GM19438 (cell line): Measurements from ENCODE around the gene ACKR1.

Source experiments
- ATAC-seq: cut with Tn5 transposase; IDR thresholded peaks from one replicate; pipeline ENCODE4 v1.9.1; 2021; ENCODE audit warnings: low read depth; ENCODE audit not compliant: unreplicated experiment

Gene ACKR1

DNA sequence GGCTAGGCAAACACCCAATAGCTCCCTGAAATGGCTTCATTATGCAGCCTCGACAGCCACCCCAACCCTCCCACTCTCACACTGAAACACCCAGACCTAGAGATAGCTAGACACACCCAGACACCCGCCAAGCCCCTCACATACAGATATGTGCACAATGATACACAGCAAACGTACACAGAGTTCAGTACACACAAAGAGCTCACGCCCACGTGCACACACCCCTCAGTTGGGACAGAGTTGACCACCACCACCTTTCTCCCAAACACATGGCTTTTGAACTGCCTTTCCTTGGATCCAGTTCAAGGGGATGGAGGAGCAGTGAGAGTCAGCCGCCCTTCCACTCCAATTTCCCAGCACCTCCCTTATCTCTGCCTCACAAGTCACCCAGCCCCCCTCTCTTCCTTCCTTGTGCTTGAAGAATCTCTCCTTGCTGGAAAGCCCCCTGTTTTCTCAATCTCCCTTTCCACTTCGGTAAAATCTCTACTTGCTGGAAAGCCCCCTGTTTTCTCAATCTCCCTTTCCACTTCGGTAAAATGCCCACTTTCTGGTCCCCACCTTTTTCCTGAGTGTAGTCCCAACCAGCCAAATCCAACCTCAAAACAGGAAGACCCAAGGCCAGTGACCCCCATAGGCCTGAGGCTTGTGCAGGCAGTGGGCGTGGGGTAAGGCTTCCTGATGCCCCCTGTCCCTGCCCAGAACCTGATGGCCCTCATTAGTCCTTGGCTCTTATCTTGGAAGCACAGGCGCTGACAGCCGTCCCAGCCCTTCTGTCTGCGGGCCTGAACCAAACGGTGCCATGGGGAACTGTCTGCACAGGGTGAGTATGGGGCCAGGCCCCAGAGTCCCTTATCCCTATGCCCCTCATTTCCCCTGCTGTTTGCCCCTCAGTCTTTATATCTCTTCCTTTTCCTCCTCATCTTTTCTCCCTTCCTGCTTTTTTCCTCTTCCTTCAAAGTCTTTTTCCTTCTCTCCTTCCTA is at the start of gene ACKR1:
TSS of gene ACKR1 (plus strand) at position 715 of the 981 bp plus-strand sequence. CDS start at position 800, 85 bp downstream.
- ATAC-seq = no peak

GRCh38 chr1:159161001-159161718 is 43.5 kb upstream of the ACKR1 start:
- peak; percentile 96 for ATAC-seq

GRCh38 chr1:159161719-159162026 is 43.0 kb upstream of the ACKR1 start:
- ATAC-seq = no peak

DNA sequence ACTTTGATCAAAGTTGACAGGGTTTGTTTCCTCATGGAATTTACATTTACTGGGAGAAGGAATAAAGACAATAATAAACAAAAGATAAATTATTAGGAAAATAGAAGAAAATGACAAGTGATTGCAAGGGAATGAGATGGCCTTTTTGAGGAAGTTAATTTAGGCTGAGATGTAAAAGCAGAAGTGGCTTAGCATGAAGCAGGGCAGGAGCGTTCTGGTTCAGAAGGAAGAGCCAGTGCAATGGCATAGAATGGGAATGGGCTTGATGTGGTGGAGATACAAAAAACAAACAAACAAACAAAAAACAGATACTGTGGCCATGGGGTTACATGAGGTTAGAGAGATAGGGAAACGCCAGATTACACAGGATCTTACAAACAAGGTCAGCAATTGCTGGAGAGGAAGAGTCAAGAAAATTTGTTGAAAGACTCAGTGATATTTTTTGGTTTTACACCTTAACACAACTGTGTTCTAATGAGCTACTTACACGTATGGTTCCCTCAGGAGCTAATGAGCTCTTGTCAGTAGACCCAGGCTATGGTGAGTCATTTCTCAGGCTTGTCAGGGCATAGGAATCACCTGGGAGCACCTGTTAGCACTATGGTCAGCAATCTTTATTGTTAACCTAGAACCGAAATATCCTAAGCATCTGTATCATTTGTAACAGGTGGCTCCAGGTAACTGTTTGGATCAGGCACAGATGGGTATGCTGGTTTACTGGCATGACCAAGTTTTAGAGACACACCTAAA is 42.0 kb upstream of the ACKR1 start:
- ATAC-seq = no peak

- ATAC-seq = no peak
Measured at GRCh38 chr1:159163614-159164228, 41.0 kb upstream of the ACKR1 start.

- no peak for ATAC-seq
Measured at GRCh38 chr1:159168043-159168442, 36.6 kb upstream of the ACKR1 start.

DNA sequence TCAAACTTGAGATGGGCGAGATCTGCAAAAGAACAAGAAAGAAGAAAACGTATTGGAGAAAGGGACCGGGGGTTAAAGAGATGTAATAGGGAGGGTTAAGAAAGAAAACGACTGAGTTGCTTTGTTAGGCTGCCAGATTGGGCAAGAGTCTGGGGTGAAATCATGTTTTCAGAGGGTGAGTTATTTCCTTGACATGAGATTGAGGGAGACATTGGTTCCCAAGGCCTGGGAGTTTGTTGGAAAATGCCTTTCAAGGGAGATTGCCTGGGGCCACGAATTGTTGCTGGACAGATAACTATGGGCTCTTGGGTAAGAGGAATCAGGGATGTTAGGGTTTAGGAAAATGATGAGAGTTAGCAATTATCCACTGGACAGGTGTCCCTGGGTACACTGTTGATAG is 34.0 kb upstream of the ACKR1 start:
- ATAC-seq = no peak

GRCh38 chr1:159171254-159171687 is 33.4 kb upstream of the ACKR1 start, which contains the start of gene CADM3:
Gene CADM3 (plus strand): TSS chr1:159171615. CDS start chr1:159171766, 151 bp downstream.
- no peak for ATAC-seq

DNA sequence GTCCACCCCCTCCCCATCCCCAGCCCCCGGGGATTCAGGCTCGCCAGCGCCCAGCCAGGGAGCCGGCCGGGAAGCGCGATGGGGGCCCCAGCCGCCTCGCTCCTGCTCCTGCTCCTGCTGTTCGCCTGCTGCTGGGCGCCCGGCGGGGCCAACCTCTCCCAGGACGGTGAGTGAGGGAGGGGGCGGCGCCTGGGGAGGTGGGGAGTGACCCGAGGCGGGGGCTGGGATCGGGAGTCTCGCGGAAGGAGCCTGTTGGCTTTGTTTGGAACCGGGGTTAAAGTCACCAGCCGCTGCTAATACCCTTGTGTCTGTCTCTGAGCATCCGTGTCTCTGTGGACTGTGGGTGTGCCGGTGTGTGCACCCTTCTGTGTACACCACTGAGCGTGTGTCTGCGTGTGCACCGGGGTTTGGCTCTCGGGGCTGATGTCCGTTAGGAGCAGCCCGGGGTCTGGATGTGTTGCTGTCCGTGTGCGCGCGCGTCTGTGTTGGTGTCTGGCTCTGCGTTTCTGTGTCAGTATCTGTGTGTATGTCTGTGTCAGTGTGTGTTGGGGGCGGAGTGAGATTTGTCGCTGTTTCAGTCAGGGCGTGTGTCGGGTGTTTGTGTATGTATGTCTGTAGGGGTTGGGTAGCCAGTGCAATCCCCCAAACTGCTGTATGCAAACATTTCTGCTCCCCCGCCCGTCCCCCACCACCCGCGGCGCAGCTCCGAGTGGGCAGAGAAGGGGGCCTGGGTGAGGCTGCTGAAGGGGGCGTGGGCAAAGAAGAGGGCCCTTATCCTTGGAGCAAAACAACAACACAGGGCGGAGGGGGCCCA is 32.8 kb upstream of the ACKR1 start:
- ATAC-seq = no peak

DNA sequence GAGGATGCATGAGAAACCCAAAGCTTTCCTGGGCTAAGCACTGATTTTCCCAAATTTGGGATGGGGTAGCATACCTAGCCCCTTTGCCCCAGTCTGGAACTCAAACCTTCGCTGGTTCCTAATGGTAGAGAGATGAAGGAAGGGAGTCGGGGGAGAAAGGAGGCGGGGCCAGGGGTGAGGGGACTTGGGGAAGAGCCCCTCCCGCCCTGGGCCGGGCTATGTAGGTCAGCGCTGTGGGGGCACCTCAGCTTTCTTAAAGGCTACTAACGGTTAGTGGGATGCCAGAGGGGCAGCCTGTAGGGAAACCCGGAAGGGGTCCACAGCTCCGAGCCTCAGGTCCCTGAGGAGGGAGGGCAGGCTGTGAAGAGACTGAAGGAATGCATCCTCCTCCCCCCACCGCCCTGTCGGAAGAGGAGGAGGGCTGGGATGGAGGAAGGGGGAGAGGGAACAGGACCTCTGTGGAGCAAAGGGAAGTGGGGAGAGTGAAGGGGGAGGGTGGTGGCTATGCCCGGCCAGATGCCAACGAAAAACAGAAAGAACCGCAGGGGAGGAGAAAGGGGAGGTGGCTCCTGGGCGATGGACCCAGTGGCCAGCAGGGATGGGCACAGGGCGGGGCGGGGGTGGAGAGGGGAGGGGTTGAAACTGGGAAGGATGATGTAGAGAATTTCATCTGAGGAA is 31.9 kb upstream of the ACKR1 start:
- ATAC-seq = no peak

DNA sequence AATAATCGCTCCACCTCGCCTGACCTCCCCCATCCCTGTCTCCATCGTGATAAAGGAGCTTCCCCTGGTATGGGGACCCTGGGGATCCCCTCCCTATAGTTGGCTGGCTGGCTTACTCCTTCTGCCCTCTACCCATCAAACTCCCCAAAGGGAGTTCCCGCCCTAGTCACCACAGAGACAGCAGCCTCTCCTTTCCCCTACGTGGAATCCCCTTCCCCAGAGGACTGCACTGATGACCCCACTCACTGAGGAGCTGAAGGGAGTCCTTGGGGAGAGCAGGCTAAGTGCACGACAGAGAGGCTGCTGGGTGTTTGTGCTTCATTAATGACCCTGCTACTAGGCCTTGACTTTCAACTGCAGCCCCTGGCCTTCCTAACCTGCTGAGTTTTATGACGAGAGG is 31.4 kb upstream of the ACKR1 start:
- ATAC-seq = no peak

DNA sequence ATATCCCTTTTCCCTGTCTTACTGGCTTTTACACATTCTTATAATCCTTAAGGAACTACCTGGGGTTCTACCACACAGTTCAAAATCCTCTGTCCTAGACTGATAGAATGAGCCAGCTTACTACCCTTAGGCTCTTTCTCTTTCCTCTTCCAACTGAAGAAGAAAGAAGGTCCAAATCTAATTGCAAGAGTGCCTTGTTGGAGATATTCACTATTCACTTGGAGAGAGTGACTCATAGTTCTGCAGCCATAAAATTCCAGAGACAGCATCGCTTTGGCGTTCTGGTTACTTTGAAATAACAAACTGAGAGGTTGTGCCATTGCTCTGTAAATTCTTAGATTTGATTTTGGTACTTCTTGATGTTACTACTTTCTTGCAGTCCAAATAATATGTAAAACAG is 29.1 kb upstream of the ACKR1 start:
- no peak for ATAC-seq

DNA sequence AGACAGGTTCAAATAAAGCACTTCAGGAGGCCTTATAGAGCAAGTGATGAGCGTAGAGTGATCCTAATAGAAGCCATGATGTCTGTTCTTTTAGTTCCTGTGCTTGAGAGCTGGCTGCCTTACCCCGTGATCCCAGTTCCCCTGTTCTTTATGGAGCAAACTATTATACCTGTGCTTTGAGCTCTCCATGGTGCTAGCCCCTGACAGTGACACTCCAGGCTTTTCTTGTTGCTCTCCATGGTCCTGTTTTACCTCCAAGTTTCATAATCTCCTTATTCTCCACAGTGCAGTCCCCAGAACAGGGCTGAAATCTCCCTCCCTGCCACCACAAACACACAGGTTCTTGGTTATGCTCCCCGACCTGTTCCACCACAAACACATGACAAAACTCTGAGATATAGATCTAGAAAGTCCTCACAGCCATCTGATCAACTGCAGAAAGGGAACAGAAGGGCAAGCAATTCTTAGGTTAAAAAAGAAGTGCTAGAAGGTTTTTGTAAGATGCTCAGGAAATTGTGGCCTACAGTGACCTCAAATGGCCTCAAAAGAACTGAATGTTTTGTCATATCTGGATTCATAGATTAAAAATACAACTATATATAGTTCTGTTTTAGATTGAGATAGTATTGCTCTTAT is 27.3 kb upstream of the ACKR1 start:
- ATAC-seq = no peak

DNA sequence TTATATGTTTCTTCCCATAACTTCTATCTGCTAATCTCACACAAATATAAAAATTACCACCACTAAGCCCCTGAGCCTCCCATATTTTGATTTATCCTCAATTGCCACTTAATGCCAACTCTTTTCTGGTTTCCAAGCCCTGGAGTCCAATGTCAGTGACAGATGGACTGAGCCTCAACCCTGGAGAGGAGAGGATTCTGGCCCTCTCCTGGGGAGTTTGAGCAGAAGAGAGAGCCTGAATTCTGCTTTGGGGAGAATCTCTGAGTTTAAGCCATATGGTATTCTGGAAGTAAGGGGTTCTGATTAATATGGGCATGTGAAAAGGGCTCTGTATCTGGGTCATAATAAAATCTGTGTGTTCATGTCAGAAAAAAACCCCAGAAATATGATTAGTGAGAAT is 24.8 kb upstream of the ACKR1 start:
- ATAC-seq = no peak

DNA sequence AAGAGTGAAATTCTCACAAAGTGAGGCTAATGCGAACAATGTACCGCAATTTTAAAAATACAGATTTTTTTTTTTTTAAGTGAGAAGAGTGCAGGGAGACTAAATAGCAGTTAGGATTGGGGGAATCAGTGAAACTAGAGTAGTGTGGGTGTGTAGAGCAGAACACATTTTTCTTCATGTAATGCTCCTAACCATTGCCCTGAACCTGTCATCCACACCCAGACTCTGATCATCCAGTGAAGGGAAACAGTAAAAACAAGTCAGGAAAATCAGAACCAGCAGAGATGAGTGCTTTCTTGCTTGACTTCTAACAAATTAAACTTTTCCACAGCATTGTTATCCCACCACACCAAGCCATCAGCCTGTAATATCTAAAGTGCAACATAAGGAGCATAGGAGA is 24.2 kb upstream of the ACKR1 start:
- no peak for ATAC-seq

- no peak for ATAC-seq
Measured at GRCh38 chr1:159181328-159182024, 23.2 kb upstream of the ACKR1 start.

DNA sequence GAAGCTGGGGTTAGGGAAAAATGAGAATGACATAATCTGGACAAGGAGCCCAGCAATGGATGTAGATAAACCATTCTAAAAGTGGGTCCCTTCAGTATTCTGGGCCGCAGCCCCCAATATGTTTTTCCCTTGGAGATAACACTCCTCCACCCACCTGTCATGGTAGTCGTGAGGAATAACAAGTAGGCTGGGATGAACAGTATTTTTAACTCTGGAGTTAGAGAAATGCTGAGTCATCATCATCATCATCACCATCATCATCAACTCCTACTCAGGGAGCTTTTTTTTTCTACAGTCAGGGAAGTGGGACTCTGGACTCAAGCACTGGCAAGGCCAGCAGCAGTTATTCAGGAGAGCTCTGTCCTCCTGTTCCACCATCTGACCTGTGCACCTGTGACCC is 20.5 kb upstream of the ACKR1 start:
- ATAC-seq = no peak

DNA sequence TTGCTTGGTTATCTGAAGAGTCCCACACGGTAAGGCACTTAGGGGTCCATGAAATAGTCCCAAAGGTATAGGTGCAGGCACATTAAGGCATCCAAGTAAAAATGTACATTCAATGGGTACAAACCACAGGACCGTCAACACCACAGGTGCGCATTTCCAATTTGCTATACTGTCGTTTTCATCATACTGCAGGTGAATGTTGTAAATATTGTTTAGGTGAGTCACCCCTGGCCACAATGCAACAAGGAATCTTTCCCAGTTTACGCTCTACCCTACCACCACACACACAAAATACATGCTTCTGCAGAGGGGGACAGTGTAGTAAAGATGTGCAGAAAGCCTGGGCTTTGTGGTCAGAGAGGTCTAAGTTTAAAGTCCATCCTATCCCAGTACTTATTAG is 19.6 kb upstream of the ACKR1 start:
- ATAC-seq = no peak
